Calu3 (cell line): ENCODE measurements around the gene SMAD3. TPM values are rescaled to one million over a fixed set of nuclear protein-coding genes. Genes with fewer than 3 reads are reported as not detected.

ENCODE experiments used
- BruUV-seq: library from RNA; stranded (reverse); fragments of 400-500 nt; replicated peaks from 2 replicates; lab custom pipeline; 2021; lab: Mats Ljungman, UMichigan
- CTCF ChIA-PET: fragments of 300-600 bp; sonication (Branson Sonifier 250); formaldehyde crosslinking; loops from one replicate; lab custom pipeline; 2022; ENCODE audit warnings: antibody characterized with exemption; lab: Charles Lee
- DNase-seq: peaks from one replicate; pipeline ENCODE4 v3.0.0; 2022
- H3K27ac Mint-ChIP-seq: one replicate; pipeline ENCODE4 v1.8.0; 2022; ENCODE audit warnings: mixed read lengths; ENCODE audit not compliant: unreplicated experiment
- H3K27me3 Mint-ChIP-seq: one replicate; pipeline ENCODE4 v1.8.0; 2022; ENCODE audit warnings: mixed read lengths; ENCODE audit not compliant: unreplicated experiment
- H3K36me3 Mint-ChIP-seq: one replicate; pipeline ENCODE4 v1.8.0; 2022; ENCODE audit warnings: mild to moderate bottlenecking, moderate library complexity, mixed read lengths; ENCODE audit not compliant: insufficient read depth, unreplicated experiment
- H3K4me1 Mint-ChIP-seq: one replicate; pipeline ENCODE4 v1.8.0; 2022; ENCODE audit warnings: mild to moderate bottlenecking, low read depth, mixed read lengths; ENCODE audit not compliant: unreplicated experiment
- H3K4me3 Mint-ChIP-seq: one replicate; pipeline ENCODE4 v1.8.0; 2022; ENCODE audit warnings: mild to moderate bottlenecking, low read depth, moderate library complexity, mixed read lengths; ENCODE audit not compliant: unreplicated experiment
- H3K9me3 Mint-ChIP-seq: one replicate; pipeline ENCODE4 v1.8.0; 2022; ENCODE audit warnings: low read depth, mixed read lengths; ENCODE audit not compliant: unreplicated experiment
- intact Hi-C: fragments of 100-400 bp; cut with micrococcal nuclease; formaldehyde crosslinking; loops from one replicate; pipeline ENCODE4 v1.10.0; 2022; ENCODE audit not compliant: unreplicated experiment
- total RNA-seq: library from RNA; stranded (reverse); gene quantifications from 2 replicates; pipeline ENCODE4 v1.2.3, GENCODE V29; 2022
- TF ChIP-seq, protein P1 (sequence below): fragments of 200-600 bp; IDR thresholded peaks from one replicate; pipeline ENCODE4 v1.8.0; 2022; ENCODE audit warnings: antibody characterized with exemption; ENCODE audit not compliant: unreplicated experiment

SMAD3 gene
- total RNA-seq, 1 experiment from 2014 or later: 121 TPM

DNA sequence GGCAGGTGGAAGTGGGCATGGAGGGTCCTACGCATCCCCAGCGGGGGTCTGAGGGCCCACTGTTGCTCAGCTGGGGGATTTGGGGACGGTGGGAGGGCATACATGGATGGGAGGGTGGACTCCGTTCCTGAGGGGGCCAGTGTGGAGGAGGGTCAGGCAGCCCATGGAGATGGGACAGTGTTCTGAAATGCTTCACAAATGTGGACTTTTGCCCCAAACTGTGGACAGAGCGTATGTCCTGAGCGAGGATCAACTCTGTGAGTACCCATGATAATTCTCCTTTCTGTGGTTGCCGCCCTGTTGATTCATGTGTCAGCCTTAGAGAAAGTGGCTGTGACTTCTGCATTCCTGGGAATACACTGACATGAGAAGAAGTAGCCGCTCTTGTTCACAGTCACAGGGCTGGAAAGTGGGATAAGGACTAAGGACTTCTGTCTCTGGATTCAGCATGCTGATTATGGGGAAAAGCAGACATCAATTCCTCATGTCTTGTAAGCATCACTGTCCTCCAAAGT, 33.4 kb downstream of the SMAD3 start:
- Mint-ChIP-seq H3K4me3 (no peak overlapping the region), H3K27ac (peak overlapping the region; percentile 16), H3K27me3 (no peaks in the 10 kb centered on the region), H3K36me3 (peaks cover 32% of the 10 kb centered on the region), H3K9me3 (no peaks in the 10 kb centered on the region), H3K4me1 (peaks cover 2% of the 10 kb centered on the region)
- TF ChIP-seq, protein P1, sequence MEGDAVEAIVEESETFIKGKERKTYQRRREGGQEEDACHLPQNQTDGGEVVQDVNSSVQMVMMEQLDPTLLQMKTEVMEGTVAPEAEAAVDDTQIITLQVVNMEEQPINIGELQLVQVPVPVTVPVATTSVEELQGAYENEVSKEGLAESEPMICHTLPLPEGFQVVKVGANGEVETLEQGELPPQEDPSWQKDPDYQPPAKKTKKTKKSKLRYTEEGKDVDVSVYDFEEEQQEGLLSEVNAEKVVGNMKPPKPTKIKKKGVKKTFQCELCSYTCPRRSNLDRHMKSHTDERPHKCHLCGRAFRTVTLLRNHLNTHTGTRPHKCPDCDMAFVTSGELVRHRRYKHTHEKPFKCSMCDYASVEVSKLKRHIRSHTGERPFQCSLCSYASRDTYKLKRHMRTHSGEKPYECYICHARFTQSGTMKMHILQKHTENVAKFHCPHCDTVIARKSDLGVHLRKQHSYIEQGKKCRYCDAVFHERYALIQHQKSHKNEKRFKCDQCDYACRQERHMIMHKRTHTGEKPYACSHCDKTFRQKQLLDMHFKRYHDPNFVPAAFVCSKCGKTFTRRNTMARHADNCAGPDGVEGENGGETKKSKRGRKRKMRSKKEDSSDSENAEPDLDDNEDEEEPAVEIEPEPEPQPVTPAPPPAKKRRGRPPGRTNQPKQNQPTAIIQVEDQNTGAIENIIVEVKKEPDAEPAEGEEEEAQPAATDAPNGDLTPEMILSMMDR: no peak
- BruUV-seq: no TSS peak
- no peak for DNase-seq
- CTCF ChIA-PET: interaction anchor here (0.7 kb wide), 1 partner anchor 36 kb away, joined by 3 read pairs; no protein-coding TSS in a partner anchor
- intact Hi-C loops: no loop called here

DNA sequence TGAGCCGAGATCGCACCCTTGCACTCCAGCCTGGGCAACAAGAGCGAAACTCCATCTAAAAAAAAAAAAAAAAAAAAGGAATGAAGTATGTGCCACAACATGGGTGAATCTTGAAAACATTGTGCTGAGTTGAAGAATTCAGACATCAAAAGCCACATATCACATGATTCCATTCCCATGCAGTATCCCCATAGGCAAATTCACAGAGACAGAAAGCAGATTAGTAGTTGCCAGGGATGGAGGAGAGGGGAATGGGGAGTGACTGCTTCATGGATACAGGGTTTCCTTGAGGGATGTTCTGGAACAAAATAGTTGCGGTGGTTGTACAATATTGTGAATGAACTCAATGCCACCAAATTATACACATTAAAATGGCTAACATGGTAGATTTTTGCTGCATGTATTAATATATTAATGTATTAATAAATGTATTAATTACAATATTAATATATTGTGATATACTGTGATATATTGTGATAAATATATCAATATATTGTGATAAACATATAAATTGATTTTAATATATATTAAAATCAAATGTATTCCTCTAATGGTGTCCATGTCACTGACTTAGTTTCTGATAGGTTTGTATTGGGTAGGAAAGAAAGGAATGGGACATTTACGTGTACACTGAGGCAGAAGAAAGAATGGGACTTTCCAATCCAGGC, 34.9 kb downstream of the SMAD3 start:
- no peaks in the 10 kb centered on the region for H3K9me3 Mint-ChIP-seq
- H3K4me3 Mint-ChIP-seq: no peak overlapping the region
- H3K4me1 Mint-ChIP-seq: no peaks in the 10 kb centered on the region
- TF ChIP-seq, protein P1: no peak
- no peak overlapping the region for H3K27ac Mint-ChIP-seq
- peaks cover 42% of the 10 kb centered on the region for H3K36me3 Mint-ChIP-seq
- no peak for DNase-seq
- CTCF ChIA-PET: no interaction called here
- no TSS peak for BruUV-seq
- no peaks in the 10 kb centered on the region for H3K27me3 Mint-ChIP-seq
- intact Hi-C loops: no loop called here

DNA sequence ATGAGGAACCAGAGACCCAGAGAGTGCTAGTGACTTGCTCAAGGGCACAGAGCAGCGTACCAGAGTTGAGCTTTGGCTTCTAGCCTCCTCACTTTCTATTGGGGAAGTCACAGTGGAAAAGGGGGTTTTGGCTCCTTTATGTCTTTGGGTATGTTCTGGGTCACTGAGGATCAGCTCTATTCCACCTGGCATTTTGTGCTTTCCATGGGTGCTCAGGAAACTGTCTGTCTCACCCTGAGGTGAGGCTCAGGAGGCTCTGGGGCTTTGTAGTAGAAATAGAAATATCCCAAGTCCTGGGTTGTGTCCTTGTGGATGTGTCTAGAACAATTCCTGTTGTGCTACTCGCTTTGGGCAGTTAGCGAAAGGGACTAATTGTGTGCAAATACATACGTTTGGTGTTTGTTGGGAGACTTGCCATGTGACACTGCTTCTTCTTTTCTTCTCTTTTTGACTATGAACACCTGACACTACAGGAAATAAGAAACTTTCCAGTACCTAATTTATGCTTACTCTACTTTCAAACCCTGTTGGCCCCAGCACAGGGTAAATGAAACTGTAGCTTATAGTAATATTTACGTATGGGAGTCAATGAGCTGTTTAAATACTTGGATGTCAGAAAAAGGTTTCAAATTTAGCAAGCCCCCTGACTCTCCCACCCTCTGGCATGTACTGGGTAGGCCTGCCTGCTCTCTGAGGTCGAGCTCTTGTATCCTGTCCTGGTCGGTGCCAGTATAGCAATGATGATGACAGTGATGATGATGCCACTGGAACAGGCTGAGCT, 35.6 kb downstream of the SMAD3 start:
- BruUV-seq: no TSS peak
- no peak overlapping the region for H3K27ac Mint-ChIP-seq
- DNase-seq: no peak
- H3K36me3 Mint-ChIP-seq: peaks cover 49% of the 10 kb centered on the region
- H3K9me3 Mint-ChIP-seq: no peaks in the 10 kb centered on the region
- H3K4me3 Mint-ChIP-seq: no peak overlapping the region
- H3K4me1 Mint-ChIP-seq: no peaks in the 10 kb centered on the region
- intact Hi-C loops: no loop called here
- CTCF ChIA-PET: no interaction called here
- H3K27me3 Mint-ChIP-seq: no peaks in the 10 kb centered on the region
- TF ChIP-seq, protein P1: no peak

DNA sequence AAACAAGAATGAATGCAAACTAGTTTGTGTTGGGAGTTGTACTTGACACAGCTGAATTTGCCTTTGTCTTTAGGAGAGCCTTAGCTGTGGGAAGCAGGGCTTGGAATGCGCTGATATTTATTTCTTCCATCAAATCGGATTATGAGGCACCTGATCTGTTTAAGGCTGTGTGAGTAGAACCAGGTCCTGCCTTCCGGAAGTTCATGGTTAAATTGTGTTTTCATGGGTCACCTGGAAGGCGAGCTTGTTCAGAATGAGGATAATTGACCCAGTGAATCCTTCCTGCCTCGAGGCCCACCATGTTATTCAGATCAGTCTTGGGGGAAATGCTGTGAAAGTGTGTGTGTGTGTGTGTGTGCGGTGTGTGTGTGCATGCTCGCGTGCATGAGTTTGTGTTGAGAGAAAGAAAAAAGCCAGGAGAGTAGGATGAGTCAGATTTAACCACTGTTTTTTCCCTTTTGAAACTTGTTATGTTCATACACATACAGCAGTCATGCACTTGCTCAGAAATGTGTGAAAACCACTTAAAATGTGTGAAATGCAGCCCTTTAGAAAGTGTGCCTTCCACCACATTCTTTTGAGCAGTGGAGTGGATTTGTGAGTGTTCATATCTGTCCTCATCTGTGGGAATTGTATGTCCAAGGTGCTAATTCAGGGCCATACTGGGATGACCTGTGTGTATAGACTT, 36.7 kb downstream of the SMAD3 start:
- no peaks in the 10 kb centered on the region for H3K9me3 Mint-ChIP-seq
- H3K36me3 Mint-ChIP-seq: peaks cover 53% of the 10 kb centered on the region
- H3K27ac Mint-ChIP-seq: no peak overlapping the region
- no peaks in the 10 kb centered on the region for H3K4me1 Mint-ChIP-seq
- no TSS peak for BruUV-seq
- no peaks in the 10 kb centered on the region for H3K27me3 Mint-ChIP-seq
- intact Hi-C loops: no loop called here
- H3K4me3 Mint-ChIP-seq: no peak overlapping the region
- CTCF ChIA-PET: no interaction called here
- TF ChIP-seq, protein P1: no peak
- no peak for DNase-seq
